GM12878 (cell line): ENCODE data around the gene SEBOX. TPM values are rescaled to one million over a fixed set of nuclear protein-coding genes. Genes with fewer than 3 reads are reported as not detected.

Source experiments
- ATAC-seq: fragments of 200-7000 bp; cut with Tn5 transposase; 3 replicates; pipeline ENCODE4 v1.9.1; 2020; ENCODE audit warnings: mild to moderate bottlenecking, moderate library complexity
- BruUV-seq: library from RNA; stranded (reverse); fragments of 400-500 nt; replicated peaks from 2 replicates; lab custom pipeline; 2021; lab: Mats Ljungman, UMichigan
- CTCF ChIA-PET: fragments of 300-600 bp; sonication (Branson Sonifier 250); formaldehyde crosslinking; extraction: SDS; loops from one replicate; lab custom pipeline; 2021; ENCODE audit warnings: inconsistent platforms; lab: Yijun Ruan, JAX
- POLR2A ChIA-PET: fragments of 350-600 bp; formaldehyde crosslinking; extraction: SDS; loops from one replicate; lab custom pipeline; 2021; ENCODE audit warnings: inconsistent platforms; lab: Charles Lee
- RAD21 ChIA-PET: fragments of 300-600 bp; sonication (Branson Sonifier 250); formaldehyde crosslinking; loops from one replicate; lab custom pipeline; 2023; ENCODE audit warnings: antibody characterized with exemption; ENCODE audit not compliant: unreplicated experiment; lab: Charles Lee
- SMC1A ChIA-PET: fragments of 300-600 bp; sonication (Branson Sonifier 250); formaldehyde crosslinking; loops from one replicate; lab custom pipeline; 2023; ENCODE audit not compliant: unreplicated experiment, uncharacterized antibody; lab: Charles Lee
- DNase-seq: peaks from one replicate; pipeline ENCODE4 v3.0.0-alpha.2; 2011; ENCODE audit warnings: low read depth, low spot score
- FAIRE-seq: peaks from 3 replicates; lab custom pipeline; 2011; peaks lifted over from hg19 to GRCh38; lab: Jason Lieb, UNC
- H2AFZ ChIP-seq: 2 replicates; pipeline ENCODE4 v1.6.0; 2011; ENCODE audit warnings: low read depth, low read length, control low read depth; ENCODE audit not compliant: control insufficient read depth
- H3K27ac ChIP-seq: 2 replicates; pipeline ENCODE4 v1.5.1; 2011; ENCODE audit warnings: control low read depth; ENCODE audit not compliant: control insufficient read depth, insufficient read depth
- H3K27me3 ChIP-seq, 2 experiments: replicated peaks in 1 of 2; 2 replicates each; pipeline versions ENCODE4 v1.6.0 to v1.6.1; 2011; ENCODE audit warnings: low read length in 1 of 2; ENCODE audit not compliant: control insufficient read depth in 2 of 2, insufficient read depth in 2 of 2
- H3K36me3 ChIP-seq, 2 experiments: 2 replicates each; pipeline ENCODE4 v1.5.1; 2011; ENCODE audit warnings: low read length in 1 of 2; ENCODE audit not compliant: control insufficient read depth in 2 of 2, insufficient read depth in 2 of 2
- H3K4me1 ChIP-seq: 2 replicates; pipeline ENCODE4 v1.6.1; 2011; ENCODE audit warnings: mild to moderate bottlenecking, low read length, moderate library complexity, mixed read lengths; ENCODE audit not compliant: control insufficient read depth, insufficient read depth
- H3K4me2 ChIP-seq: 2 replicates; pipeline ENCODE4 v1.6.0; 2011; ENCODE audit warnings: control low read depth; ENCODE audit not compliant: control insufficient read depth, insufficient read depth
- H3K4me3 ChIP-seq: fragments of 200-600 bp; sonication (generic); 2 replicates; pipeline ENCODE4 v1.5.1; 2016
- H3K79me2 ChIP-seq: 2 replicates; pipeline ENCODE4 v1.6.0; 2011; ENCODE audit warnings: low read length; ENCODE audit not compliant: control insufficient read depth, insufficient read depth
- H3K9ac ChIP-seq: 2 replicates; pipeline ENCODE4 v1.8.0; 2011; ENCODE audit warnings: low read length, control low read depth, mixed read lengths; ENCODE audit not compliant: control insufficient read depth, insufficient read depth
- H3K9me3 ChIP-seq: replicated peaks from 3 replicates; pipeline ENCODE4 v1.5.1; 2011; ENCODE audit warnings: mild to moderate bottlenecking, low read length; ENCODE audit not compliant: control insufficient read depth, insufficient read depth
- H4K20me1 ChIP-seq: 2 replicates; pipeline ENCODE4 v1.6.0; 2011; ENCODE audit not compliant: control insufficient read depth, insufficient read depth
- EZH2 ChIP-seq: IDR thresholded peaks from 2 replicates; pipeline ENCODE4 v1.6.1; 2012; ENCODE audit warnings: low read depth, mild to moderate bottlenecking, control low read depth, inconsistent platforms, low read length, borderline replicate concordance; ENCODE audit not compliant: control insufficient read depth
- WGBS: methylation state at CpG from one replicate; pipeline ENCODE4 v1.1.6; 2016; ENCODE audit warnings: low lambda C conversion rate; ENCODE audit not compliant: insufficient replicate concordance, insufficient coverage; ENCODE audit errors: missing lambda C conversion rate; 5-methylcytosine and 5-hydroxymethylcytosine counted together
- in situ Hi-C: fragments of 300-500 bp; cut with MboI; formaldehyde crosslinking; loops from 9 replicates; pipeline ENCODE4 v1.14.3; 2018; ENCODE audit warnings: mixed read lengths
- intact Hi-C: fragments of 100-400 bp; cut with micrococcal nuclease; formaldehyde crosslinking; loops from one replicate; pipeline ENCODE4 v1.14.2; 2022; ENCODE audit not compliant: unreplicated experiment
- polyA plus RNA-seq, 11 experiments: library from polyadenylated mRNA; depleted of rRNA in 4 of 11; unstranded in 6 of 11; stranded (reverse) in 5 of 11; fragments of >200 nt; fragmentation: Nextera tagmentation in 4 of 11; fragmentation: Illumina TruSeq in 1 of 11; extraction: Ambion mirVana in 4 of 11; extraction: Trizol in 1 of 11; gene quantifications; 1 replicate in 1 of 11; 2 replicates in 10 of 11; pipeline versions ENCODE4 v1.2.1 to v1.2.3, GENCODE V29; 2011 to 2016; ENCODE audit warnings: inconsistent platforms in 2 of 11, missing spikeins in 2 of 11, low read depth in 1 of 11
- total RNA-seq, 4 experiments: library from RNA; depleted of rRNA in 3 of 4; stranded (reverse); fragments of >200 nt in 3 of 4; fragmentation: Illumina TruSeq in 1 of 4; extraction: Trizol in 1 of 4; gene quantifications; 2 replicates each; pipeline versions ENCODE4 v1.2.1 to v1.2.3, GENCODE V29; 2013 to 2021

The SEBOX gene
- total and polyA plus RNA-seq, 10 of the 15 experiments (the other 5 are each of a cell fraction or from before 2014, with no cell fraction given): not detected

DNA sequence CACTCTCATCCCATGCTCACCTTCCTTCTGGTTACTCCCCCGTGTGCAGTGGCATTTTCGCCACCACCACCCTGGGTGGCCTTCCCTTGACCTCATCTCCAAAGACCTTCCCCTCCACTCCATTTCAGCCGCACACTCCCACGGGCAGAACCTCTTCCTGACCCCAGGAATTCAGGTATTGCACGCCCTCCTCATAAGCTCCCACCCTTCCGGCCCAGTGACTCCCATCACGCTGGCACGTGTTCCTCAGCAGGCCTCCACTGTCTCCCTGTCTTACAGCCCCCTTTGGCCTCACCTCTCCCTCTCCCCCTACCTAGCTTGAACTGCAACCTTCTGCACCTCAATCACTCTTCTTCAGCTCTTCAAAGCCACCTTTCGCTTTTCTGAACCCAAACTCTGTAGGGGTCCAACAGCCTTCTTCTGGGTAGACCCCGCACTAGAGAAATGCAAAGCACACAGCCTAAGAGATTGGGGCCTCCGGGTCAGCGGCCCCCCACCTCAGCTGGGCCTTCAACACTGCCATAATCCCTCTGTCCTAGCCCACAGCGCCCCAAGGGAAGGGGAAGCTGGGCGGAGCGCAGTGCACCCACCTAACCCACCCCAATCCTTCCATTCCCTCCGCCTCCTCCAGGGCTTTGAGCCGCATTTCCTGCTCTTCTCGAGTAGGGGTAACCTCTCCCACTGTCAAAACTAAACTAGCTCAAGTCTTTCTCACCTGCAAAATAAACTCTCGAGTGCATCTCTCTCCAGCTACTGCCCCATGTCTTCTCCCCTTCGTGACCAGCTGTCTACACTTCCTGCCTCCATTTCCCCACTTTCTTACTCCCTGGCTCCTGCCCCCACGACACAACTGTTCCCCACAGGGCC is 47.7 kb downstream of the SEBOX start:
- ChIA-PET POLR2A (interaction anchor here (0.6 to 2.7 kb wide), 4 partner anchors 9 to 177 kb away, joined by 3 to 13 read pairs (median 4); partner anchors contain the start of genes IFT20 and TNFAIP1), SMC1A (interaction anchor here (0.8 to 2.2 kb wide), 2 partner anchors 15 to 17 kb away, joined by 3 to 12 read pairs; partner anchors contain the start of genes IFT20 and TNFAIP1), RAD21 (interaction anchor here (1.0 kb wide), 1 partner anchor 18 kb away, joined by 5 read pairs; the partner anchor contains the start of genes IFT20 and TNFAIP1), CTCF (interaction anchor here (1.1 to 4.0 kb wide), 2 partner anchors 18 to 84 kb away, joined by 4 to 29 read pairs; partner anchors contain the start of genes IFT20 and TNFAIP1)
- WGBS: 90% methylated on average over 21 of the region's 21 CpGs
- Histone ChIP-seq H4K20me1 (no peaks in the 10 kb centered on the region), H3K4me3 (peak overlapping the region; percentile 68; the same call in 1 of the 2 replicates), H2AFZ (no peak overlapping the region; the same call in 1 of the 2 replicates), H3K27ac (no peak overlapping the region), H3K4me2 (peak overlapping the region; percentile 71), H3K27me3 (no peaks in the 10 kb centered on the region), H3K9ac (no peak overlapping the region; the same call in 1 of the 2 replicates), H3K79me2 (peaks cover 33% of the 10 kb centered on the region), H3K36me3 (no peaks in the 10 kb centered on the region; a peak in 2 of 4 replicates), H3K9me3 (no peaks in the 10 kb centered on the region), H3K4me1 (no peaks in the 10 kb centered on the region; the same call in 1 of the 2 replicates)
- no TSS peak for BruUV-seq
- in situ Hi-C loops (no loop called here), intact Hi-C loops (loop anchor here (10.0 kb wide), 1 partner anchor 263 kb away; no protein-coding TSS in a partner anchor)
- ATAC-seq (no peak), FAIRE-seq (no peak), DNase-seq (no peak)
- TF ChIP-seq EZH2: no peak
